ENCODE results near the gene ZNF521.

The ZNF521 gene

GRCh38 chr18:25140124-25140961 lies 211.6 kb downstream of the ZNF521 start:
- no peaks in the 10 kb centered on the region for H3K9me2 ChIP-seq (replicated peaks; ENCODE audit: insufficient read depth, low read length)
- TF ChIP-seq EZH2phosphoT487 (conservative IDR thresholded peaks at IDR 0.05; ENCODE audit: low read length) (no peak), CTCF (IDR thresholded peaks at IDR 0.05; ENCODE audit: insufficient read depth, low read length, poor library complexity, severe bottlenecking) (no peak)
- no peaks in the 10 kb centered on the region for H3K27me3 ChIP-seq (ENCODE audit: low read length)
- H3K36me3 ChIP-seq (ENCODE audit: low read length), result no peaks in the 10 kb centered on the region
- H3K4me2 ChIP-seq (ENCODE audit: low read depth, low read length, poor library complexity, severe bottlenecking), result no peak overlapping the region
- no peaks in the 10 kb centered on the region for H3K79me2 ChIP-seq (ENCODE audit: insufficient read depth, low read length)
- H3K4me3 ChIP-seq (ENCODE audit: insufficient read depth, low read length, poor library complexity, severe bottlenecking), result no peak overlapping the region
- H3K9ac ChIP-seq (ENCODE audit: low read length), result no peak overlapping the region
- H4K20me1 ChIP-seq (ENCODE audit: low read depth, low read length), result no peaks in the 10 kb centered on the region
- no peaks in the 10 kb centered on the region for H3F3A ChIP-seq (ENCODE audit: insufficient read depth)
- no peaks in the 10 kb centered on the region for H3K9me3 ChIP-seq (ENCODE audit: insufficient read depth, low read length)
- H2AFZ ChIP-seq (ENCODE audit: low read depth, low read length, severe bottlenecking), result no peak overlapping the region
- H3K27ac ChIP-seq (ENCODE audit: low read depth, low read length), result no peak overlapping the region

- Histone ChIP-seq H2AFZ (ENCODE audit: low read depth, low read length, severe bottlenecking) (no peak overlapping the region), H3K4me2 (ENCODE audit: low read depth, low read length, poor library complexity, severe bottlenecking) (no peak overlapping the region), H3K9me3 (ENCODE audit: insufficient read depth, low read length) (no peaks in the 10 kb centered on the region), H3K36me3 (ENCODE audit: low read length) (no peaks in the 10 kb centered on the region), H3F3A (ENCODE audit: insufficient read depth) (no peaks in the 10 kb centered on the region), H3K79me2 (ENCODE audit: insufficient read depth, low read length) (no peaks in the 10 kb centered on the region), H3K4me3 (ENCODE audit: insufficient read depth, low read length, poor library complexity, severe bottlenecking) (no peak overlapping the region), H4K20me1 (ENCODE audit: low read depth, low read length) (no peaks in the 10 kb centered on the region), H3K9me2 (replicated peaks; ENCODE audit: insufficient read depth, low read length) (no peaks in the 10 kb centered on the region), H3K9ac (ENCODE audit: low read length) (no peak overlapping the region), H3K27me3 (ENCODE audit: low read length) (no peaks in the 10 kb centered on the region), H3K27ac (ENCODE audit: low read depth, low read length) (no peak overlapping the region)
- TF ChIP-seq EZH2phosphoT487 (conservative IDR thresholded peaks at IDR 0.05; ENCODE audit: low read length) (no peak), CTCF (IDR thresholded peaks at IDR 0.05; ENCODE audit: insufficient read depth, low read length, poor library complexity, severe bottlenecking) (no peak)
These were observed 214.8 kb downstream of the ZNF521 start for GRCh38 chr18:25137197-25137472.

- no peak overlapping the region for H3K27ac ChIP-seq (ENCODE audit: low read depth, low read length)
- H3K27me3 ChIP-seq (ENCODE audit: low read length), result no peaks in the 10 kb centered on the region
- H3K79me2 ChIP-seq (ENCODE audit: insufficient read depth, low read length), result no peaks in the 10 kb centered on the region
- no peaks in the 10 kb centered on the region for H3K9me2 ChIP-seq (replicated peaks; ENCODE audit: insufficient read depth, low read length)
- no peaks in the 10 kb centered on the region for H4K20me1 ChIP-seq (ENCODE audit: low read depth, low read length)
- H3F3A ChIP-seq (ENCODE audit: insufficient read depth), result no peaks in the 10 kb centered on the region
- no peaks in the 10 kb centered on the region for H3K36me3 ChIP-seq (ENCODE audit: low read length)
- no peaks in the 10 kb centered on the region for H3K9me3 ChIP-seq (ENCODE audit: insufficient read depth, low read length)
- no peak overlapping the region for H3K4me3 ChIP-seq (ENCODE audit: insufficient read depth, low read length, poor library complexity, severe bottlenecking)
- H2AFZ ChIP-seq (ENCODE audit: low read depth, low read length, severe bottlenecking), result no peak overlapping the region
- TF ChIP-seq EZH2phosphoT487 (conservative IDR thresholded peaks at IDR 0.05; ENCODE audit: low read length), result no peak
- TF ChIP-seq CTCF (IDR thresholded peaks at IDR 0.05; ENCODE audit: insufficient read depth, low read length, poor library complexity, severe bottlenecking), result no peak
- H3K9ac ChIP-seq (ENCODE audit: low read length), result no peak overlapping the region
- no peak overlapping the region for H3K4me2 ChIP-seq (ENCODE audit: low read depth, low read length, poor library complexity, severe bottlenecking)
These were observed 215.4 kb downstream of the ZNF521 start for GRCh38 chr18:25136416-25137196.

All from SU-DHL-6 (cell line).